NCI-H1105 treated with DMSO at 0.1 percent for 48 hours (cell line): ENCODE results near the gene CARD14.
A peak's percentile ranks its signal among the peaks of the same experiment; 100 is the strongest.
"Not testable (repeated sequence)": the region's sequence is repeated elsewhere in the genome, so short reads cannot be mapped to it uniquely, and the experiment has no call there.

Experiments used
- DNase-seq: peaks from one replicate; lab custom pipeline; 2025; lab: John Stamatoyannopoulos, UW

The CARD14 gene

DNA sequence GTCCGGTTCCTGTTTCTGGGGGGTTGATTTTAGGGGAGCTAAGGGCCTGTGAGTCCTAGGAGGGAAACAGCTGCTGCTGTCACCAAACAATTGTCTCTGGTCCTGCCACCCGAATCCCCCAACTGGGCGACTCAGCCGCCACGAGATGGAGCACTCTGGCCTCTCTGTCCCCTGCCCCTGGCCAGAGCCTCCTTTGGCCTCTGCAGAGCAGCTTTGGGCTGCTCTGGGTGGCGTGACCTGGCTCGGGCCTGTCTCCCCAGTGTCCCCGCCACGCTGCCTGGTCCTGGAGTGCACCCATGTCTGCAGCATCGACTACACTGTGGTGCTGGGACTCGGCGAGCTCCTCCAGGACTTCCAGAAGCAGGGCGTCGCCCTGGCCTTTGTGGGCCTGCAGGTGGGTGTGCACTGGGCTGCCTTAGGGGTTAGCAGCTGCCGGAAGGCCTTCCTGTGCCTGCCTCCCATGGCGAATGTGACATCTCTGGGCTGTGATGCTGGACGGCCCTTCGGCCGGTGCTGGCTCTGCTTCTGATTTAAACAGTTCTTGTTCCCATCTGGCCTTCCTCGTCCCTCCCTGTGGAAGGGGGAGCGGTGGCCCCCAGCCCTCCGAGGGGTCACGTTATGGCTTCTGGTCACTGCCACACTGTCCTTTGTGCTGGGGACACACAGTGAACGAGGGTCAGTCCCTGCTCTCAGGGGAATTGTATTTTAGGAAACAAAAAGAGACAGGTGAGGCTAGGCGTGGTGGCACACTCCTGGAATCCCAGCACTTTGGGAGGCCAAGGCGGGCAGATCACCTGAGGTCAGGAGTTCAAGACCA lies 79.3 kb downstream of the CARD14 start:
- no peak for DNase-seq

DNA sequence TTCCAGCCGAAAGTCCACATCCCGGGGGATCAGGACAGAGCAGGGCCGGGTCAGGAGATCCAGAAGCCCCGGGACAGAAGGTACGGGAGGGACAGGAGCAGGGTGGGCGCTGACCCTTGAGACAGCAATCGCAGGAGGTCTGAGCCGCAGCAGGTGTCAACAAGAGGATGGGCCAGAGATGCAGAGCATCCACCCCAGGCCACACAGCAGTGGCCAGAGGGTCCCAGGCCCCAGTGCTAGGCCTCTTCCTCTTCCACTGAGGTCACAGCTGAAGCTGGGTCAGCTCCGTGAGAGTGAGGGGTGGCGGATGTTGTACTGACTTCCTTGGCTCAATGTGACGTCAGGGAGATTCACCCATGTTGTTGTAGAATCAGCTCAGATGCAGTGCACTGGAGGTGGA lies 82.1 kb downstream of the CARD14 start:
- DNase-seq = no peak

DNA sequence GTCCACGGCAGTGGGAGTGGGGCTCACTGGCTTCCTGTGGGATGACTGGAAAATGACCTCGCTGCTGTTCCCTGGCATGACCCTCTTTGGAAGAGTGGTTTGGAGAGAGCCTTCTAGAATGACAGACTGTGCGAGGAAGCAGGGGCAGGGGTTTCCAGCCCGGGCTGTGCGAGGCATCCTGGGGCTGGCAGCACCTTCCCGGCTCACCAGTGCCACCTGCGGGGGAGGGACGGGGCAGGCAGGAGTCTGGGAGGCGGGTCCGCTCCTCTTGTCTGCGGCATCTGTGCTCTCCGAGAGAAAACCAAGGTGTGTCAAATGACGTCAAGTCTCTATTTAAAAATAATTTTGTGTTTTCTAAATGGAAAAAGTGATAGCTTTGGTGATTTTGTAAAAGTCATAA lies 83.0 kb downstream of the CARD14 start:
- DNase-seq = peak; percentile 4

DNA sequence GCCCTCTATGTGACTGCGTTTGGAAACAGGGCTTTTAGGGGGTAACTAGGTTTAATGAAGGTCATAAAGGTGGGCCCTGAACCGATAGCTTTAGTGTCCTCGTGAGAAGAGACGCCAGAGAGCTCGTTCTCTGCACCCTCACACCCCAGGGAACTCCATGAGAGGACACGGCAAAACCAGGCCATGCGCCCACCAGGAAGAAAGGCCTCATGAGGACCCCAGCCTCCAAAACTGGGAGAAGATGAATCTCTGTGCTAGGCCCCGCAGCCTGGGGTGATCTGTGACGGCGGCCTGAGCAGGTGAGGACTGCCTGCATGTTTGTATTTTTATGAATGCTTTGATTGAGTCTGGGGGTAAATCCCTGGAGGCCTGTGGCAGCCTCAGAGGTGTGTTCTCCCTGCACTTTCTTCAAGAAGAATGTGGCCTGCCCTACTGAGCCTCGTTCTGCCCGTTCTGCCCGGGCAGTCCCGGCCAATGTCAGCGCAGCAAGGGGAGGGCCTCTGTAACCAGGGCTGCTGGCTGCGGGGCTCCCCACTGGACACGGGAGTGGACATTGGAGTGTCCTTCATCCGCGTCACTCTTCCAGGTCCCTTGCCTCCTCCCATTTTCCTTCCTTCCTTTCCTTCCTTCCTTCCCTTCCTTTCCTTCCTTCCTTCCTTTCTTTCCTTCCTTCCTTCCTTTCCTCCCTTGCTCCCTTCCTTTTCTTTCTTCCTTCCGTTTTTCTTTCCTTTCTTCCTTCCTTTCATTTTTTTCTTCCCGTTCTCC lies 84.0 kb downstream of the CARD14 start:
- DNase-seq = no peak

DNA sequence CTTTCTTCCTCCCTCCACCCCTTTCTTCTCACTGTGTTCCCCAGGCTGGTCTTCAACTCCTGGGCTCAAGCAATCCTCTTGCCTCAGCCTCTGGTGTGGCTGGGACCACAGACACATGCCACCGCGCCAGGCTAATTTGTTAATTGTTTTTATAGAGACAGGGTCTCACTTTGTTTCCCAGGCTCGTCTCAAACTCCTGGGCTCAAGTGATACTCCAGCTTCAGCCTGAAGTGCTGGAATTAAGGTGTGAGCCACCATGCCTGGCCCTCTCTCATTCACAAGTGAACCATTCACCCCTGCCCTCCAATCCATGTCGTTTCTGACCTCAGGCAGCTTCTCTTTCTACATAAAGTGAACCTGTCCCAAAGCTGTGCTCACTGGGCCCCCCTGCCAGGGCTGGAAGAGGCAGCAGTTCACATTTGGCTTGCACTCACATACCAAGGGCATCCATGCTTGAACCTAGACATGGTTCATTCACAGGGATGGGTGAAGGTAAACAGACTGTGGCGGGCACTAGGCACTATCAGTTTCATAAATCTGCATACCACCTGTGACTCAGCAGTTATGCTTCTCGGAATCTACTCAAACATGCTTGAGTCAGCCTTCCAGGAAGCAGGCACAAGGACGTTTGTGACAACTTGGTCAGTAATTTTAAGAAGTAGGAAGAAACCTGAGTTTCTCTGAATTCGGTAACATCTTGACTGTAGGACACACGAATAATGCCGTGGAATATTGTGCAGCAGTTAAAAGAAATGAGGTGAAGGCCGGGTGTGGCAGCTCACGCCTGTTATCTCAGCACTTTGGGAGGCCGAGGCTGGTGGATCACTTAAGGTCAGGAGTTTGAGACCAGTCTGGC lies 84.8 kb downstream of the CARD14 start:
- DNase-seq = no peak

DNA sequence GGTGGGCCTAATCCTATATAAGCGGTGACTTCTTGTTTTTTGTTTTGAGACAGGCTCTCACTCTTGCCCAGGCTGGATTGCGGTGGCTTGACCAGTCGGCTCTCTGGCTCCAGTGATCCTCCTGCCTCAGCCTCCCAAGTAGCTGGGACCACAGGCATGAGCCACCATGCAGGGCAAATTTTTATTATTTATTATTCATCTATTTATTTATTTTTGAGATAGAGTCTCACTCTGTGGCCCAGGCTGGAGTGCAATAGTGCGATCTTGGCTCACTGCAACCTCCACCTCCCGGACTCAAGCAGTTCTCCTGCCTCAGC lies 86.2 kb downstream of the CARD14 start:
- DNase-seq = no peak

DNA sequence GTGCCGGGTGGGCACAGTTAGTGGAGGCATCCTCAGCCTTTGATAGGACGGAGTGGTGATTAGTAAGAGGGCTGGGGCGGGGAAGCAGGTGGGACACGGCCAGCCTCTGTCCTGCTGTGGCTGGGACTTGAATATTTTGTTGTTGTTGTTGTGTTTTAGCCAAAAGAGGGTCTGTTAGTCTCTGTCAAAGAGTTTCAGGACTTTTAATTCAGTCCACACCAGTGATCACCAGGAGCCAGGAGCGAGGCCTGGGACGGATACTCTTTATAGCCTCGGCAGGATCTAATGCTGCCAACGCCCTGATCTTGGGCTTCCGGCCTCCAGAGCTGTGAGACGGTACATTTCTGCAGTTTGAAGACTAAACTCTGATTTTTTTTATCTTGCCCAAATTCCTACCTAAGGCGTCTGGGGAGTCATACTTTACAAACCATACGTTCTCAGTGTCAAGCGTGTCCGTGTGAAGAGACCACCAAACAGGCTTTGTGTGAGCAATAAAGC lies 87.9 kb downstream of the CARD14 start:
- DNase-seq = no peak

DNA sequence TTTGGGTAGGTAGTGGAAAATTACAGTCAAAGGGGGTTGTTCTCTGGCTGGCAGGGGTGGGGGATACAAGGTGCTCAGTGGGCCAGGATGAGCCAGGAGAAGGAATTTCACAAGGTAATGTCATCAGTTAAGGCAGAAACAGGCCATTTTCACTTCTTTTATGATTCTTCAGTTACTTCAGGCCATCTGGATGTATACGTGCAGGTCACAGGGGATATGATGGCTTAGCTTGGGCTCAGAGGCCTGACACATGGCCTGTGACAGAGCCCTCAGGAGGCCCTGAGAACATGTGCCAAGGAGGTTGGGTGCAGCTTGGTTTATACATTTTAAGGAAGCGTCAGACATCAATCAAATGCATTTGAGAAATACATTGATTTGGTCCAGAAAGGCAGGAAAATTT lies 88.5 kb downstream of the CARD14 start:
- DNase-seq = not testable (repeated sequence)
